ENCODE results near the gene PTRHD1.

GRCh38 chr2:24821433-24821891 is 28.3 kb upstream of the PTRHD1 start:
- no peak for TF ChIP-seq POLR2AphosphoS5 (IDR thresholded peaks at IDR 0.05)
- TF ChIP-seq EP300 (IDR thresholded peaks at IDR 0.05) = no peak

All from stomach (tissue), 4 donors.